LNCAP (cell line): ENCODE results near the gene LYPD6B.

ENCODE experiments used
- CTCF ChIP-seq: fragments of 450-650 bp; IDR thresholded peaks from 2 replicates; pipeline ENCODE4 v1.5.1; 2017; ENCODE audit warnings: mild to moderate bottlenecking

The LYPD6B gene

GRCh38 chr2:149034406-149034805 is 4.1 kb upstream of the LYPD6B start:
- TF ChIP-seq CTCF, result no peak

- TF ChIP-seq CTCF, result no peak
These were observed 1.8 kb upstream of the LYPD6B start for GRCh38 chr2:149036507-149037293.

DNA sequence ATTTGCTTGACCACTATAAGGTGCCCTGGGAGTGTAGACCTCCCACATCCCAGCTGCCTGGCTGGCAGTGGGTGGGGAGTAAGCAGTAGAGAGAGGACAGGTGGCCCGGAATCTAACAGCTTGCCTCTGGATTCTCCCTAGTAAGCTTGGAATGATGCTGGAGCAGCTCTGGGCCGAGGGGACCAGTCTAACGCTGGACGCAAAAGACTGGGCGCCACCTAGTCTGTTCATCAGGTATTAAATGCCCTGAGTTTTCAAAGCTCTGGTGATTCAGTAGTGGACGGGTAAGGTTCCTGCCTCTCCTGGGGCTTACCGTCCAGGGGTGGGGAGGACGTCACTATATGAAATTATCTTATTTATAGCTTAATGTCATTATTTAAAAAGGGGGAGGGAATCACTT is 648 bp upstream of the LYPD6B start:
- no peak for TF ChIP-seq CTCF

GRCh38 chr2:149039213-149039724 is 770 bp downstream of the LYPD6B start:
- TF ChIP-seq CTCF, result no peak

GRCh38 chr2:149040451-149040850 is 2.0 kb downstream of the LYPD6B start:
- peak; percentile 58 for TF ChIP-seq CTCF

- no peak for TF ChIP-seq CTCF
These were observed 3.0 kb downstream of the LYPD6B start for GRCh38 chr2:149041482-149041881.

- TF ChIP-seq CTCF, result no peak
These were observed 4.4 kb downstream of the LYPD6B start for GRCh38 chr2:149042881-149043280.
